Fibroblast of skin of back (primary cell): Measurements from ENCODE around the gene NFRKB. TPM values are rescaled to one million over a fixed set of nuclear protein-coding genes. Genes with fewer than 3 reads are reported as not detected.
A peak's percentile ranks its signal among the peaks of the same experiment; 100 is the strongest.

ENCODE experiments used
- DNase-seq: peaks from one replicate; pipeline ENCODE4 v3.0.0-alpha.2; 2013
- polyA plus RNA-seq, 2 experiments: library from polyadenylated mRNA; unstranded; fragments of 120-200 nt; gene quantifications; one replicate each; pipeline ENCODE4 v1.2.1, GENCODE V29; 2013; ENCODE audit not compliant: insufficient read length in 2 of 2

The NFRKB gene
- polyA plus RNA-seq (2013, experiment 1 of 2; ENCODE audit: insufficient read length): 14.1 TPM
- 13.3 TPM for polyA plus RNA-seq (2013, experiment 2 of 2; ENCODE audit: insufficient read length)

DNA sequence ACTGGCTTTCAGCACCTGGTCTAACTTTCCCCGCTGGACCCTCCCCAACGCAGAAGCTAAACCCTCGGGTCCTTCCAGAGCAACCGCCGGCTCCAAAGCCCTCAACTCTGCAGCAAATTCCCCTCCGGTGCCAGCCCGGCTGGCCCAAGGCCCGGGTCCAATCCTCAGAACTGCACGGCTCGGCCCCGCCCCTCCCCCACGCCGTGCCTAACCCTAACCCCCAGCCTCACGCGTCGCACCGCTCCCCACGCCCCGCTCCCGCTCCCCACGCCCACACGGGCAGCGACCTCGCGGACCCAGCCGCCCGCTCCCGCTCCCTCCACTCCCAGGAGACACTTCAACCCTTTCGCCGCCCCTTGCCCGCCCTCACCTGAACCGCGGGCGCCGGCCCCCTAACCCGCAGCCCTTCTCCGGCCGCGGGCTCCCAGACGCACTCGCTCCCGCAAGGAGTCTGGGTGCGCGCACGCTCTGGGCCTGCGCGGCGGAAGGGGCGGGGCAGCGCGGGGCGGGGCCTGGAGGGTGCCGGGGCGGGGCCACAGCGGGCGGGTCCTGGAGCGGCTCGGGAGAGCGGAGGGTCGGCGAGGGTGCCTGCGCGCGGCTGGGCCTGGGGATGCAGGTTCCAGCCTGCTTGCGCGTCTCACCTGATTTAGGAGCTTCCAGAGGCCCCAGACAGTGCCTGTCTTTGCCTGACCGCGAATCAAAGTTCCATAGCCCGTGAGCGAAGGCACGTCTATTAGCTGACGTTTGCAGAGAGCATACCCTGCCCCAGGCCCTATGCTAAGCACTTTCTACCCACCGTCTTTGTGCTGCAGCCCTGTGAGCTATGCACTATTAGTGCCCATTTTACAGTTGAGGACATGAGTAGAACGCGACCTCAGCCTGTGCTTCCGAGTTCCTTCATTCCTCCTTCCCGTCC is at the start of gene NFRKB:
NFRKB (minus strand) TSS at position 453 of the 916 bp plus-strand sequence. CDS start 2,729 bp downstream, outside the sequence.
- DNase-seq: peak; percentile 77

DNA sequence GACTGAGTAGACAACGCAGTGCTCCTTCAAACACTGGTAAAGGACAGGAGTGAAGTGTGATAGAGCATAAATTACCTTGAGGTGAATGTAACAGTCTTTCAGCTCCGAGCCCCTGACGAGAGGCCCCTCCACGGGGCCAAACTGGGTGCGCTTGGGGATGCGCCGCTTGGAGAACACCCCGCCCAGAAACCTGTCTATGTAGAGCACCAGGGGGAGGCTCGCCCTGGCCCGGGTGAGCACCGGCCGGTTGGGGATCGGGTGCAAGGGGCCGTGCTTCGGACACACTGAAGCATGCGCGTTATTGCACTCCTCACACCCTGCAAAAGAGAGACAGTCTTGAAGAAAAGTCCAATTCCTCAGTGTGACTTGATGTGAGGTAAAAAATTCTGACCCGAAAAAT is 49.3 kb upstream of the NFRKB start:
- no peak for DNase-seq

DNA sequence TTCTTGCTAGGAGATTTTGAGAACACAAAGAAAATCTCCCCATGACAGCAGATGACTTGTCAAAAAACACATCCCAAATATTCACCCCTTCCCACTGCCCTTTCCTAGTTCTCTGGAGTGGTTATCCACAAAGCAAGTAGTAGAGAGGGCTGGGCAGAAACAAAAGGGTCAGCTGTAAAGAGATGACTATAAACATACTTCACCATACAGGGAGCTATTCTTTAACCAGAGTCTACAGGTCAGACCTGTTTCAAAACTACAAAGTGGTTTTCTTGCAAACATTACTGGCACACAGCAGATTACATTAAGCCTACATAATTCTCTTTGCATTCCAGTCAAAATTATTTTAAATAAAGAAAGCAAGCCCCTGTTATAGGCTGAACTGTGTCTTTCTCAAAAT is 47.7 kb upstream of the NFRKB start:
- DNase-seq: no peak

DNA sequence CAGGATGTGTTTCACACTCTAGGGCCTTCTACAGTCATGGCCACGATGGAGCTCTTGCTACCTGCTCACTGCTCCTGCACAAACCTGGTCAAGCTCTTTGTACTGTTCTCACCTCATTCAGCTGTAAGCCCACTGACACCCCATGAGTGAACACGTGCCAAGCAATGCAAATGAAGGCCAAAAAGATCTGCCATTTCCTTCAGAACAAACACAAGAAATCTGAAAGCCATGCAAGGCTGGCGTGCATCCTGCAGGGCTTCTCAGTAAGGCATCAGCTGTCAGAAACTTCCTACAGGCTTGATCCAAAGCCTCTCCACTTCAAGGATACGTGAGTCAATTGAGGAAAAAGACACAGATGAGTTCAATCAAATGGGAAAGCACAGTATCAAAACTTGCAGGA is 44.1 kb upstream of the NFRKB start:
- no peak for DNase-seq

DNA sequence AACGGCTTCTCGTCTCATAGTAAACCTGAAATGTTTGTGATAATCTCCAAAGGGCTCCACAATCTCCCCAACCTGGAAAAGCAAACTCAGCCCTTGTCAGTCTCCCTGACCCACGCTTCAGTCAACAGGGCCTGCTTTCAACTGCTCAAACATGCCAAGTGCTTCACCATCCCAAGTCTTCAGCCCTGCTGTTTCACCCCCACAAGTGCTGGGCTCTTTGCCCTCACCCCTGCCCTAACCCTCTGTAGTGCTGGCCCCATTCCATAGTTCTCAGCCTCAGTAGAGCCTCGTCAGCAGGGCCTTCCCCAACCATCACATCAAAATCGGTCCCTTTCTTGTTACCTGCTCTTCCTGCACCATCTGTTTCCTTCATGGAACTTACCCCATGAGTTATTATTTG is 43.4 kb upstream of the NFRKB start:
- no peak for DNase-seq

DNA sequence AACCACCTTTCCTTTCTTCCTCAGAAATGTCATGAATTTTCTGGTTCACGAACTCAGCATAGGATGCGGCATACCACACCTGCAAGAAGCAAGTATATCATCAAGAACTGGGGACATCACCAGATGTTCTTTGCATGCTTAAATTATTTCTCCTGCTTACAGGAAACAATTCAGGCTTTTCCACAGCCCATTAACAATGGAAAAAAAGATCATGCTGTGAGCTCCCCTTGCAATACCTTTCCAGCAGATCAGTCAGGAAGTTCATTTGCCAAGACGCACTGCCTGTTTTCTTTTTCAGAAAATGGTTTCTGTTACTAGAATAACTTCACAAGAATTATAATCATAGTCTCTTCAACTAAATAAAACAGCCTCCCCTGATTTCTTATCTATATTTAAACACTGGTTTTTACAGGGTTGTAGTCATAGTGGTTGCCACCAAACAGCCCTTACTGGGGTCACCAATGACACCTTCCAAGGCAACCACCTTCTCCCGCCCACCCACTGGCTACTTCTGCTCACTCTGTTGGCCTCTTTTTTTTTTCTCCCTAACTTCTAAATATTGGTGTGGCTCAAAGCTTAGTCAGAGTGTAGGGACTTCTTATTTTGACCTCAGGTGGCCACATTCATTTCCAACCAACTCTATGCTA is 42.3 kb upstream of the NFRKB start:
- no peak for DNase-seq

DNA sequence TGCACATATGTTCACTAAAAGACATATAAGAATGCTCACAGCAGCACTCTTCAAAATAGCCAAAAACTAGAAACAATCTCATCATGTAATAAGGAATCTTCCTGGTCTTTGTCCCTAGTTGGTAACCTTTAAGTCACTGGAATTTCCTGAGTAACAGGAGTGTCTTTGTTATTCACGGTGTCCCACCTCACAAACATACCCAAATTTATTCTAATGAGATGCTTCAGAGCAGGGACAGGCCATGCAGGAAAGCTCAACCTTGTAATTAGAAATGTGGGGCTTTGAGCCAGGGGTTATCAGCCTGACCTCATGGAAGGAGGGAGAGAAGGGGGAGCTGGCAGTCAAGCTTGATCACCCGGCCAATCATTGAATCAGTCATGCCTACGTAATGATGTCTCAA is 40.3 kb upstream of the NFRKB start:
- no peak for DNase-seq

DNA sequence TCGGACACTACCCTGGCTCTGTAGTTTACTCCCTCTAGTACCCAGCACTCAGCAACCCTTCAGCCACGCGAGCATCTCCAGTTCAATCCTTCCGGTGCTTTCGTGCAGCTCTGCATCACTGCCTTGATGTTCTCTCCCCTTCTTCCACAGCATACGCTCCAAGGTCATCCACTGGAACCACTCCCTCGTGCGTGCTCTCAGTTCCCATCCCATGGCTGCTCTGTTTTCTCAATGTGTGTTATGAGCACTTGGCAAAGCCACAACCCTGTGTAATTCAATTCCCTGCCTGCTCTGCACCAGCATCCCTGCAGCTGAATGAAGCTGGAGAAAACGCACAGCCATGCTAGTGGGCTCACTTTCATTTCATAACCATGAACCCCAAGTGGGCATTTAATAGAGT is 38.5 kb upstream of the NFRKB start:
- DNase-seq: no peak

DNA sequence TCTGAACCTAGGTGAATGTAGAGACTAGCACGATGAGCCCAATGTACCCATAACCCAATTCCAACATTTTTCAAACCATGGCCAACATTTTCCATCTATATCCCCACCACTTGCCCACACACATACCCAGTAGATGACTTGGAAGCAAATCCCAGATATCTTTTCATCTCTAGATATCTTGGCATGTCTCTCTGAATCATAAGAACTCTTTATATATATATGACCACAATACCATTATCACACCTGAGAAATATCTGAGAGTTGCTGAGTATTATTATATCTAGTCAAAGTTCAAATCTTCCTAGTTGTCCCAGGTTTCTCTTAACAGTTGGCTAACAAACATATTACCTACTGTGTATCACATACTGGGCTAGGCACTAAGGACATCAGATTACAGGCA is 37.9 kb upstream of the NFRKB start:
- no peak for DNase-seq

DNA sequence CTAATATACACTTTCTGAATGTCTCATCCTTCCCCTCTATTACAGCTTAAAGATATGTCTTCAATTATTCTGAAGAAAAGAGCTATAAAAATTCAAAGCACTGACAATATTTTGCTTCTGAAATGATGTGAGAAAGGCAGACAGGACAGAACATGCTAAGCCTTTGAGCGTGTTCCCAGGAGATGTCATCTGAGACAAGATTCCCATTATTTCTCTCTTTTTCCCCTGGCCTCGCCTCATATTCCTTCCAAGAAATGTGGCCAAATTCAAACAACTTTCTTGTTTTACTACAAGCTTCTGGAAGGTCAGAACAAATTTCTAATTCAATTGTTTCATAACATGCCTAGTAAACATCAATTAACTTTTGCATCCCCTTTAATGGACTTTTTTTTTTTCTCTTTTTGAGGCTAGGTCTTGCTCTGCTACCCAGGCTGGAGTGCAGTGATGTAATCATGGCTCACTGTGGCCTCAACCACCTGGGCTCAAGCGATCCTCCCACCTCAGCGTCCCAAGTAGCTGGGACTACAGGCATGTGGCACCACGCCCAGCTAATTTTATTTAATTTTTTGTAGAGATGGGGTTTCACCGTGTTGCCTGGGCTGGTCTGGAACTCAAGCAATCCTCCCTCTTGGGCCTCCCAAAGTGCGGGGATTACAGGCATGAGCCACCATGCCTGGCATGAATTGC is 37.1 kb upstream of the NFRKB start:
- no peak for DNase-seq

DNA sequence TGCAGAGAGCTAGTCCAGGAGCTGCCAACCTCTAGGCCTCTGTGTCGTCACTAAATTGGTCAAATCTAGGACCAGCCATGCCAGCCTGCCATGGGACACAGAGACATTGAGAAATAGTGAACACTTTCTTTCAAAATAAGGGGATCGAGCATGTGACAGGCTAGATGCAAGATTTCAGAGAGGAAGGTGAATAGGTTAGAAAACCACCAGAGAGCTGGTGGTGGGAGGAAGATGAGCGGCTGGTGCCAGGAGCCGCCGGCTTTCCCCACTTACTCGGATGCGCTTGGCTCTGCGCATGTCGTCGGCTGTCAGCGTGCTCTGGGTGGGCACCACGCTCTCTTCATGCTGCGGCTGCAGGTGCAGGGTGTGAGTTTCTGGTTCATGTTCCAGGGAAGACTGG is 35.4 kb upstream of the NFRKB start:
- no peak for DNase-seq

DNA sequence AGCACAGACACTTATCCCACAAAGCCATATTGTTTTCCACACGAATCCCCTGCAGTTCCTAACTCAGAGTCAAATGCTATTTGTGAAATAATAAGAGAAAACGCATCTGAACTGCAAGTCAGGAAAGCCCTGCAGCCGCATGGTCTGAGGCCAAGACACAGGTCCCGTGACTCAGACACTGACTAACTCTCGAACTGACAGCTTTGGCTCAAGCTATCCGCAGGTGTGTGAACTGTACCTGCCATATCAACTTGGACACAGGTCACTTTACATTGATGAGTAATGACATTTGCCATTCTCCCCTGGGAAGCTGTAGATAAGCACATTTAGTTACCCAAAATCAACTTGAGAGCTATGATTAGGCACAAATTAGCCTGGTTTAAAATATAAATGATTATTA is 34.9 kb upstream of the NFRKB start:
- no peak for DNase-seq

DNA sequence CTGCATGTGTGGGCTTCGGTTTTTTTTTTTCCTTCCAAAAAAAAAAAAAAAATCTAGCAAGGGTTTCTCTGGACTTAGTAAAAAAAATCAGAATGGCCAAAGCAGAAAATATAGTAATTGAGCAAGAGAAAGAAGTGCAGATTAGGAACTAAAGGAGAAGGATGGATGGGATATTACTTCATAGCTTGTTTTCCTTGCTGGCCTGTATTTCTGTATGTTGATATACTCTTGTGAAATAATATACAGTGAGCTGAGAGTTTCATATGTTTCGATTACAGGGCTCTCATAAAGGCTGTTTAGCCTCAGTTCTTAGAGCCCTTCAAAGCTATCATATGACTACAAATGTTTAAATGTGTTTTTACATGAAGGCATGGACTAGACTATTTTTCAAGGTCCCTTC is 34.3 kb upstream of the NFRKB start:
- DNase-seq: no peak

DNA sequence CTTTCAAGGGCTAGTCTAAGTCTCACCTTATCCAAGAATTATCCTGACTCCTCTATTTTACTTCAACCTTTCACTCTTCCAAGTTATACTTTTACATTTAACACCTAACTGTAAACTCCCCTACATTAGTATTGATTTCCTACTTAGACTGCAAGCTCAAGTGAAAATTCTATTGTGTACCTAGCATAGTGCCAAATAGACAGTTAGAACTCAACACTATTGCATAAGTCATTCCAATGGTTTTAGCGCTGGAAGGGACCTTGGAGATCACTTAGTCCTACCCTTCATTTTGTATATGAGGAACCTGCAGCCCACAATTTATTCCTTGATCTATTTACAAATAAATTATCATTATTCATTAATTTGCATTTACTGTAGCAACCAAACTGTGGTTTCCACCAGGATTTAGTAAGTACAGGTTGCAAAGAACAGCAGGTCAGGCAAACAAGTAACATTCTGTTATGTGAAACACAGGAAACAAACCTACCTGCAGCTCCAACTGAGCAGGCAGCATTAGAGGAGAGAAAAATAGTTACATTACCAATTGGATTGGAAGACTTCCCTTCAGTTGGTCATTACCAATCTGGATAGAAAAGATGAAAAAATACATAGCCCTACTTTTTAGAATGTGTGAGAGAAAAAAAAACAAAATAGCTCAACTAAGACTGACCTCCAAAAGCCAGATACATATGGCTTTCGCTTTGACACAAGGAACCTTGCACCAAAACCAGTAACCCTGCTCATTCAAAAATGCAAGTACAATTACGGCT is 33.7 kb upstream of the NFRKB start:
- no peak for DNase-seq

DNA sequence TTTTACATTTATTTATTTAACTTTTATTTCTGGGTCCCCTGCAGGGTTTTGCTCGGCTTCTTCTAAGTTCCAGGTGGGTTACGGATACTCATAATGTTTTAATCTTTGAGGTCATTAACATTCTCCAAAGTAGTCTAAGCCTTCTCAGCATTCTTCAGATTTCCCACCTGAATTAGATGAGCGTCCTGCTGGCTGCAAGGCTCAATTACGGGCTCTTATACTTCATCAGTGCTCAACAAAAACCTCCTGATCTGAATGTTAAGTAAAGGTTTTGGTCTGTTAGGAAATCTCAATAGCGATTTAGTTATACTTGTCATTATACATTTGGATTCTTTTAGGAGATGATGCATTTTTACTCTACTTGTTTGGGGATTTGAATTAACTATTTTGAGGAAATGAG is 27.3 kb upstream of the NFRKB start:
- DNase-seq: no peak

DNA sequence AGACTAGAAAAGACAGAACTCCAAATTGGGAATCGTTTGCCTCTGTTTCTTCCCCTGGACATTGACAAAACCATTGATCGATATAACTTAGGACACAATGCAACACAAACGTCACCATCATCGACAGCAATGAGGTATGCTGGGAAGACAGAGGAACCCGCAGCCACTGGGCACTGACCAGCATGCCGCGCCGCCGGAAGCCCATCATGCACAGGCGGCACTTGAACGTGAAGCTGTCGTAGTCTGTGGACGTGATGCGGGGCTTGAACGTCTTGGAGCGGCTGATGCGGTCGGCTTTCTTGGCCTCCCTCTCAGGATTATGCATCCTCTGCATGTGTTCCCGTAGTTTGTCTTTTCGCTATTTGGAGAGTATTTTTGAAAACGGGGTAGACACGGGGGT is 23.0 kb upstream of the NFRKB start:
- no peak for DNase-seq

DNA sequence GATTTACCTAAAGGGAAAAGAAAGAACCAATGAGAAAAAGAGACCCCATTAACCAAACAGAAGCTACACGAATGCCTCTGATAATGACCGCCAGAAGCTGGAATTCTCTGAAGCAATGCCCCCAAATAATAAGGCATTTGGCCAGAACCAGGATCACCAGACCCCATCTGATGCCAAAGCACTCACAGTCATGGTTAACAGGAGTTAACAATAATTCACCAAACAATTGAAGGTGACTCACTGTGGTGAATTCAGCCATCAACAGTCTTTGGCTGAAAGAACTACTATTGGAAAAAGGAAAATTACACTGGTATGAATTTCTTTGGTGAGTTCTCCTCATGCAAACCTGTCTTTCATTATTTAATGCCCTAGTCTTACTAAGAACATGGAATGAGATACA is 21.9 kb upstream of the NFRKB start:
- no peak for DNase-seq

DNA sequence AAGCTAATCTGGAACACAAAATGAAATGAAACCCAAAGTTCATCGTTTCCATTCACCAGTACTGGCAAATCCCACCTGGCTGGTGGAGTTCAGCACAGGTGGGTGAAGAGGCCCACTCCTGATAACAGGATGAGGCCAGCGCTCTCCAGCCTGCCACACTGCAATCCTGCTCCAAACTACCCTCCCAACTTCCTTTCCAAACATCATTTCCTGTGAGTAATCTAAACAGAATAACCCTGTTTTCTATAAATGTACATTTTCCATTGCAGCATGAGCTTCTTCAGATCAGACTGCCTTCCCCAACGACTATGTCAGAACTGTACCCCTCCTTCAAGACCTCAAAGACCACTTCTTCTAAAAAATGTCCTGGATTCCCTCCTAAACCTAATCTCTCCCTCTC is 15.9 kb upstream of the NFRKB start:
- peak; percentile 23 for DNase-seq

DNA sequence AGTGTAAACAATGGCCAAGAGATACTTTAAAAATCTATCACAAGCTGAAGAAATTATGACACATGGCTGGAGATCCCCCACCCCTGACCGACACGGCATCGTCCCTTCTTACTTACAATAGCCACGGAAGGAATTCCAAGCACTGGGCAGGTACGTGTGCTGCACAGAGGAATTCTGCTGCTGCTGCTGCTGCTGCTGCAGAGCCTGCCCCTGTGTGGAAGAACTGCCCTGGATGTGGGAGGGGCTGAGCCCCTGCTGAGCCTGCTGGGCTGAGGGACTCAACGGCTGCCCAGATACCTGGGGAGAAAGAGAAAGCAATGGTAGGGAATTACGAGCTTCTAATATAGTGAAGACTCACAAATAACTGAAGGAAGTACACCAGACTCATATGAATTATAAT is 15.0 kb upstream of the NFRKB start:
- DNase-seq: no peak

DNA sequence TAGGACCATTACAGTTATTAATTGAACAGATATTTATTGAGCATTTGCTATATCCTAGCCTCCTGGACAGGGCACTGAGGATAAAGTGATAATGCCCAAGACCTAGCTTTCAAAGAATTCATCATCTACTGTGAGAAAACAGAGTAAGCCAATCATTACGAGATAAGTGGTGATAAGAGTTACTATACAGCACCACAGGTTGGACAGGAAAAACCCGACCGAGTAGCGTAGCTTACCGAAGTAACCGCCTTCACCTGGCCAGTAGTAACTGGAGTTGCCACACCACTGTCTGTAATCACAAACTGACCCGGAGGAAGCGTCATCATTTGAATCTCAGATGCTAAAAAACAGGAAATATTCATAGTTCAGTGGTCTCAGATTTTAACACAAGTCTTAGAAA is 10.0 kb upstream of the NFRKB start:
- no peak for DNase-seq

DNA sequence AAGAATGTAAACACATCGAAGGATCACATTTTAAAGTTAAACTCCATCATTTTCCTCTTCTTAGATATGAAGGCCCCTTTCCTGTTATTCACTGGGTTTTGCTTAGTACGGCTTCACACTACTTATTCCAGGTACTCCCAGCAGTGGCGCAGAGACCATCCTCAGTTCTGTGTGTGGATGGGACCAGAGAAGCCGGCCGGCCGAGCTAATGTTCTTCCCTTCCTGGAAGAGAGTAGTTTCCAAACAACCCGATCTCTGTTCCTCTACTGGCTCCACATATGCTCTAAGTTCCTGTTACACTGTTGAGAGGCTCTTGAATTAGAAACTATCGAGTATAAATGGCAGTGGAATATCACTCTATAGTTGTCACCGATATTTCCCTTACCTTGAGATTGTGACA is 684 bp upstream of the NFRKB start:
- no peak for DNase-seq

DNA sequence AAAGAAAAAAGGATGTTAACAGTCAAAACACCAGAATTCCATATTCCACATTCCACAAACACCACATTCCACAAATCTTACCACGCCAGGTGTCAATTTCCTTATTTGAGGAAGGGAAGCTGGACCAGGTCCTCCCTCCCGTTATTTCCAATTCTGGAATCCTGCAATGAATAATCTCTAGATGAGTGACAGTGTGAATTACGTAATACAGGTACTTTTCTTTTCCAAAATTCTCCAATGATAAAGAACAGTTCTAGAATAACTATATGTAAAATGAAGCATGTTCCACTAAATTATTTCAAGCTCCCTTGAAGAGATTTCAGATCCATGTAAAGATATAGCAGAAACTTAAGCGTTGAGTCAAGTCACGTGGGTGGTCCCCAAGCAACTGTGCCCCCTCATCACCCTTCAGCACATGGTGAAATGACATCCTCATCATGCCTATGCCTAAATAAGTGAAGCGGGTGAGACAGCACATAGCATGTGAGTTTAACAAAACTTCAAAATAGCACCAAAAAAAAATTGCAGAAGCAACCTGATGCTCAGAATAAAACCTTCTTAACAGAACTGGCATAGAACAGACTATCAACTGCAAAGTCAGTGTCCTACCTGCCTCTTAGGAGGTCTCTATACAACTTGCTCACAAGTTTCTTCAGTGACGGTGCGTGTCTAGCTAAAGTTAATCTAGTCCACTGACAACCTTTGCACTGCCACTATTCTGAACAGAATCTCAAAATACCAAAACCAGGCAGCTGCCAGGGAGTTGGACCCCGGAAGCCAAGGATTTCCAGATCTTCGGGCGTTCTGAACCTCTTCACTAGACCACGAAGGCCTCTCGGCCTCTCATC is 876 bp downstream of the NFRKB start:
- DNase-seq: peak; percentile 6
